Testis (tissue), 2 donors: Measurements from ENCODE around the gene PCDHA1.

Experiments used
- CTCF ChIP-seq, 3 experiments: fragments of 450-650 bp in 2 of 3; fragments of 200-600 bp in 1 of 3; sonication (generic) in 1 of 3; IDR thresholded peaks; one replicate each; pipeline ENCODE4 v1.5.1; 2016 to 2019; ENCODE audit warnings: antibody characterized with exemption in 3 of 3, mild to moderate bottlenecking in 2 of 3, moderate library complexity in 1 of 3
- POLR2A ChIP-seq: fragments of 450-650 bp; IDR thresholded peaks from one replicate; pipeline ENCODE4 v1.6.1; 2017; ENCODE audit warnings: antibody characterized with exemption, mild to moderate bottlenecking, moderate library complexity

GRCh38 chr5:141050622-141051520 is 264.9 kb downstream of the PCDHA1 start, which contains the start of gene PCDHB1:
- TF ChIP-seq CTCF (IDR thresholded peaks at IDR 0.05) = no peak
- no peak for TF ChIP-seq POLR2A
